Fibroblast of pulmonary artery (primary cell): ENCODE results near the gene RNF144A.

Source experiments
- DNase-seq: peaks from one replicate; pipeline ENCODE4 v3.0.0-alpha.2; 2010; ENCODE audit warnings: low read depth
- H3K4me3 ChIP-seq: replicated peaks from 2 replicates; pipeline ENCODE4 v1.5.1; 2011; ENCODE audit warnings: low read depth, mild to moderate bottlenecking, control low read depth, low read length, moderate library complexity
- TF ChIP-seq, protein P1 (sequence below): IDR thresholded peaks from 2 replicates; pipeline ENCODE4 v1.5.1; 2011; ENCODE audit warnings: mild to moderate bottlenecking, control low read depth, low read length, inconsistent platforms; ENCODE audit errors: missing control alignments

RNF144A gene

DNA sequence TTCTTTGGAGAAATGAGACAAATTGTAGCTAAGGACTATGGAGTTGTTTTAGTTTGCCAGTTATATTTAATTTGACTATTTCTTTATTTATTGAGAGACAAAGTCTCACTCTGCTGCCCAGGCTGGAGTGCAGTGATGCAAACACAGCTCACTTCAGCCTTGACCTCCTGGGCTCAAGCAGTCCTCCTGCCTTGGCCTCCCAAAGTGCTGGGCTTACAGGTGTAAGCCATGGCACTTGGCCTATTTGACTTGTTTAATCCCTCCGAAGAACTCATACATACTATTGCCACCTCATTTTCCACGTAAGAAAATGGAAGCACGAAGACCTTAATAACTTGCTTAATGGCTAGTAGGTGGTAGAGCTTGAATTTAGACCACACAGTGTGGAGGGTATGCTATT is 988 bp upstream of the RNF144A start:
- DNase-seq = no peak
- TF ChIP-seq, protein P1, sequence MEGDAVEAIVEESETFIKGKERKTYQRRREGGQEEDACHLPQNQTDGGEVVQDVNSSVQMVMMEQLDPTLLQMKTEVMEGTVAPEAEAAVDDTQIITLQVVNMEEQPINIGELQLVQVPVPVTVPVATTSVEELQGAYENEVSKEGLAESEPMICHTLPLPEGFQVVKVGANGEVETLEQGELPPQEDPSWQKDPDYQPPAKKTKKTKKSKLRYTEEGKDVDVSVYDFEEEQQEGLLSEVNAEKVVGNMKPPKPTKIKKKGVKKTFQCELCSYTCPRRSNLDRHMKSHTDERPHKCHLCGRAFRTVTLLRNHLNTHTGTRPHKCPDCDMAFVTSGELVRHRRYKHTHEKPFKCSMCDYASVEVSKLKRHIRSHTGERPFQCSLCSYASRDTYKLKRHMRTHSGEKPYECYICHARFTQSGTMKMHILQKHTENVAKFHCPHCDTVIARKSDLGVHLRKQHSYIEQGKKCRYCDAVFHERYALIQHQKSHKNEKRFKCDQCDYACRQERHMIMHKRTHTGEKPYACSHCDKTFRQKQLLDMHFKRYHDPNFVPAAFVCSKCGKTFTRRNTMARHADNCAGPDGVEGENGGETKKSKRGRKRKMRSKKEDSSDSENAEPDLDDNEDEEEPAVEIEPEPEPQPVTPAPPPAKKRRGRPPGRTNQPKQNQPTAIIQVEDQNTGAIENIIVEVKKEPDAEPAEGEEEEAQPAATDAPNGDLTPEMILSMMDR = no peak
- H3K4me3 ChIP-seq = no peak overlapping the region

DNA sequence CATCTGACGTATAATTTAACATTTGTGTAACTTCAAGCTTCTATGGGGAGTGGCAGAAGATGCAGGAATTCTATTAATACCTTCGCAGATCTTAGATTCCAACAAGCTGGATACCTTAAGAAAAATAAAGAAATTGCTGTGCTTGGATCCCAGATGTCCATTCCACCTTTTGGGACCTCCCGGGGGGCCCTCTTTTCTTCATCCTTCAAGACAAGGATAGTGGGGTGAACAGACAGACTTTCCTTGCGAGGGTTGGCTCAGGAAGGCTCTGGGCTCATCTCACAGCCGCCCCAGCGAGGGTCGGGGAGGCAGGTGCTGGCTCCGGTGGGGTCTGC is 509 bp upstream of the RNF144A start:
- peak overlapping the region; percentile 34 for H3K4me3 ChIP-seq
- no peak for DNase-seq
- TF ChIP-seq, protein P1 = no peak

DNA sequence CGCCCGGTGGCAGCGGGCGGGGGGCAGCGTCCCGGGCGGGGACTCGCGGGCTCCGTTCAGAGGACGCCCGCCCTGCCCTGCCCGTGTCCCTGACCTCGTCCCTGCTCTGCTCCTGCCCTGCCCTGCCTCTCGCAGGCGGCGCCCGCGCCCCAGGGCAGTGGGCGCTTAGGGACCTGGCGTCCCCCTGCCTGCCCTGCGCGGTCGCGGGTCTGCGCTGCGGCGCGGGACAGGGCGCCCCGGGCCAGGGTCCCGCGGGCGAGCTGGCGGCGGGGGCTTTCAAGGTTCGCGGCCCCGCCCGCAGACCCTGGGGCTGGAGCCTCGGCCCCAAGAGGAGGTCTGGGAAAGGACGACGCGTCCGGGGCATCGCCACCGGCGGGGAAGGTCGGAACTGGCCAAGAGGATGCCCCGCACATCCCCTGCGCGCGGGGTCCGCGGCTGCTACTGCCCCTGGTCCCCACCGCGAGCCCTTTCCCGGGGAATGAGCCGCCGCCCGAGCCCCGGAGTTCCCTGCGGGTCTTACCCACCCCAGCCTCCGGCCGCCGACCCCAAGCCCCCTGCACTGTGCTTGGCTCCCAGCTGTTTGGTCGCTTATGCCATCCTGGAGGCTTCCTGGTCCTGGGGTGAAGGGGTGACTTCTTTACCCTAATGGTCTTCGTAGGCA is 679 bp downstream of the RNF144A start:
- H3K4me3 ChIP-seq = peak overlapping the region; percentile 61
- TF ChIP-seq, protein P1 = no peak
- no peak for DNase-seq

DNA sequence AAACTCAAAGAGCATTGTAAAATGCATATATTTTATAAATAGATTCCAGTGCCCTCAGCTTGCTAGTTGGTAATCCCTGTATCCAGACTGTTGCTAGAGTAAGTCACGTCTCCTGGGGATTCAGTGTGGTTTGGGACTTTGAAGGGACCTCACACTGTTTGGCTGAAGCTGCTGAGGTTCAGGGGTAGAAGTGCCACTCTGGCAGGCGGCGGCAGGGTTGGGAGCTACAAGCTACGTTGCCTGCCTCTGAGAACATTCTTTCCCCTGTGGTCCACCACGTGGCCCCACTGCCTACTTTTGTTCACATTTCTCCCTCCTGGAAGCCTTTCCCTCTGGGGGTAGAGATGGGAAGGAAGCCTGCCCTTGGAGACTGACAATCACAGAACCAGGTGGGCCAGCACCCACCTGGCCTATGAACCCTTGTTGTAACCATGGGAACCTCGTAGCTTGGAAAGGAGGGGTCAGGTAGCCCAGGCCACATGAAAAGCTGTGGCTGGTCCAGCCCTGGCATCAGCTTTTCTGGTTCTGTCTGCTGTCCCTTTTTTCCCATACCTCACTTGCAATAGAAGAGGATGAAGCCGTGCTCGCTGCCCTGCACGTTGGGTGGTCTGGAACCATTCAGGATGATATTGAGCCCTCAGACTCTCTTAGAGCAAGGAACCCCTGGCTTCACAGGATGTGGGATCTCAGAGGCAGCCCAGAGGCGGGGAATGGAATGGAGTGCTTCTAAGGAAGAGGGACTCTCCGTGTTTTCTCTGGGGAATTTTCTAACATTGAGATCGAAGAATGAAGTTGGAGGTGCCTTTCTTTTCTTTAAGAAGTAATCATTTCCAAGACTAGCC is 2.9 kb downstream of the RNF144A start:
- TF ChIP-seq, protein P1 = no peak
- no peak overlapping the region for H3K4me3 ChIP-seq
- no peak for DNase-seq

DNA sequence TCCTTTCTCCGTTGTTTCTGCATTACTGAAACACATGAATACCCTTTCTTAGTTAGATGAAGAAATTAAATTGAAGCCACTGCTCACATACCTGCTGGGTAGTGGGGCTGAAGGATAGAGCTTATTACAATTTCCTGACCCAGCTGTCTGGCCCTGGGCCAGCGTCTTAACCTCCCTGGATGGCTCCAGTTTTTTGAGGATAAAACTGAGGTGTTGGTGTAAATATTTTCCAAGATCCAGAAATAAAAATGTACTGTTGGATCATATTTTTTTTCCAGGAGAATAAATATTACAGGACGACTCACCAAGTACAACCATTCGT is 3.5 kb downstream of the RNF144A start:
- DNase-seq = no peak
- H3K4me3 ChIP-seq = no peak overlapping the region
- TF ChIP-seq, protein P1 = no peak

DNA sequence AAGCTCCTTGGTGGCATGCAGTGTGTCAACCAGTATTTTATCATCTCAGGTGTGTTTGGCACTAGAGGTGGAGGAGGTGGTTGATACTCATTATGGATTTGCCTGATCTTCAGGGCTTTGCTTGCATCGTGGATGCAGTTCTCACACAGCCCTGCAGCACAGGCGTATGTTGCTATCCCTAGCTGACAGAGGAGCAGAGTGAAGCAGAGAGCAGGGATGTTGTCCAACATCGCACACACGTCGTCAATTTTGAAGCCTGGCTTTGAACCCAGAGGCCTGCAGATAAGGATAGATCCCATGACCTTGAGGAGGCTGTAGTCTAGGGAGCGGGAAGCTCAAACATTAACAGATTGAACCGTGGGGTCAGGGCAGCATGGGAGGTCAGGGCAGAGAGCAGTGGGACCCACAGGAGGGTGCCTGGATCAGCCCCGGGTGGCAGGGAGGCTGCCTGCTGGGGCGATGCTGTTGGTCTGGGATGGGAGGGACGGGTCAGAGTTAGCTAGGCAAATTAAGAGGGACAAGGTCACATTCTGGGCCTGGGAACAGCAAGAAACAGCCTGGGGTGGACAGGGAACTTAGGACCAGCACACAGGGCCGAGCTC is 4.2 kb downstream of the RNF144A start:
- TF ChIP-seq, protein P1 = no peak
- DNase-seq = no peak
- no peak overlapping the region for H3K4me3 ChIP-seq
